Colonic mucosa (tissue), 4 donors: ENCODE measurements around the gene C11orf91. TPM values are rescaled to one million over a fixed set of nuclear protein-coding genes. Genes with fewer than 3 reads are reported as not detected.
A peak's percentile ranks its signal among the peaks of the same experiment; 100 is the strongest.

Experiments used
- DNase-seq: peaks from one replicate; pipeline ENCODE4 v3.0.0-alpha.2; 2020
- H3K27ac ChIP-seq: fragments of 200-600 bp; one replicate; pipeline ENCODE4 v1.8.0; 2021
- H3K27me3 ChIP-seq: fragments of 200-600 bp; one replicate; pipeline ENCODE4 v1.8.0; 2021
- H3K36me3 ChIP-seq: fragments of 200-600 bp; one replicate; pipeline ENCODE4 v1.8.0; 2021
- H3K4me1 ChIP-seq: fragments of 200-600 bp; one replicate; pipeline ENCODE4 v1.8.0; 2021; ENCODE audit warnings: mild to moderate bottlenecking
- H3K4me3 ChIP-seq: fragments of 200-600 bp; one replicate; pipeline ENCODE4 v1.8.0; 2021
- H3K9ac ChIP-seq, 2 donors: one replicate each; pipeline ENCODE4 v1.7.0; 2013; ENCODE audit warnings: control low read depth in 2 of 2, low read depth in 2 of 2, low read length in 2 of 2
- H3K9me3 ChIP-seq: fragments of 200-600 bp; one replicate; pipeline ENCODE4 v1.8.0; 2021
- intact Hi-C: fragments of 100-400 bp; cut with DNase I; formaldehyde crosslinking; loops from one replicate; pipeline ENCODE4 v1.14.1; 2022
- total RNA-seq, 2 donors: library from RNA; stranded (reverse); fragmentation: NEBNext Ultra II Directional in 1 of 2; extraction: Animal tissue kit (Norgen Biotek cat#: 25700) in 1 of 2; gene quantifications; one replicate each; pipeline ENCODE4 v1.2.1, GENCODE V29; 2021
- TF ChIP-seq, protein P1 (sequence below): fragments of 200-600 bp; IDR thresholded peaks from one replicate; pipeline ENCODE4 v1.8.0; 2022; ENCODE audit warnings: antibody characterized with exemption, mild to moderate bottlenecking
- donor health status: healthy.
- donor health status: DM: no; HTN: no; CAD: no.
- donor health status: DM: no; HTN: no; CAD: no.

The C11orf91 gene
- total RNA-seq, 2 donors from 2014 or later: not detected

GRCh38 chr11:33723238-33723881 is 22.7 kb upstream of the C11orf91 start:
- Histone ChIP-seq H3K27ac (peak overlapping the region; percentile 53), H3K27me3 (no peaks in the 10 kb centered on the region), H3K9ac (no peak overlapping the region), H3K36me3 (no peaks in the 10 kb centered on the region), H3K4me1 (peaks cover 9% of the 10 kb centered on the region), H3K4me3 (no peak overlapping the region), H3K9me3 (no peaks in the 10 kb centered on the region)
- no peak for DNase-seq
- intact Hi-C loops: no loop called here
- TF ChIP-seq, protein P1, sequence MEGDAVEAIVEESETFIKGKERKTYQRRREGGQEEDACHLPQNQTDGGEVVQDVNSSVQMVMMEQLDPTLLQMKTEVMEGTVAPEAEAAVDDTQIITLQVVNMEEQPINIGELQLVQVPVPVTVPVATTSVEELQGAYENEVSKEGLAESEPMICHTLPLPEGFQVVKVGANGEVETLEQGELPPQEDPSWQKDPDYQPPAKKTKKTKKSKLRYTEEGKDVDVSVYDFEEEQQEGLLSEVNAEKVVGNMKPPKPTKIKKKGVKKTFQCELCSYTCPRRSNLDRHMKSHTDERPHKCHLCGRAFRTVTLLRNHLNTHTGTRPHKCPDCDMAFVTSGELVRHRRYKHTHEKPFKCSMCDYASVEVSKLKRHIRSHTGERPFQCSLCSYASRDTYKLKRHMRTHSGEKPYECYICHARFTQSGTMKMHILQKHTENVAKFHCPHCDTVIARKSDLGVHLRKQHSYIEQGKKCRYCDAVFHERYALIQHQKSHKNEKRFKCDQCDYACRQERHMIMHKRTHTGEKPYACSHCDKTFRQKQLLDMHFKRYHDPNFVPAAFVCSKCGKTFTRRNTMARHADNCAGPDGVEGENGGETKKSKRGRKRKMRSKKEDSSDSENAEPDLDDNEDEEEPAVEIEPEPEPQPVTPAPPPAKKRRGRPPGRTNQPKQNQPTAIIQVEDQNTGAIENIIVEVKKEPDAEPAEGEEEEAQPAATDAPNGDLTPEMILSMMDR: no peak

DNA sequence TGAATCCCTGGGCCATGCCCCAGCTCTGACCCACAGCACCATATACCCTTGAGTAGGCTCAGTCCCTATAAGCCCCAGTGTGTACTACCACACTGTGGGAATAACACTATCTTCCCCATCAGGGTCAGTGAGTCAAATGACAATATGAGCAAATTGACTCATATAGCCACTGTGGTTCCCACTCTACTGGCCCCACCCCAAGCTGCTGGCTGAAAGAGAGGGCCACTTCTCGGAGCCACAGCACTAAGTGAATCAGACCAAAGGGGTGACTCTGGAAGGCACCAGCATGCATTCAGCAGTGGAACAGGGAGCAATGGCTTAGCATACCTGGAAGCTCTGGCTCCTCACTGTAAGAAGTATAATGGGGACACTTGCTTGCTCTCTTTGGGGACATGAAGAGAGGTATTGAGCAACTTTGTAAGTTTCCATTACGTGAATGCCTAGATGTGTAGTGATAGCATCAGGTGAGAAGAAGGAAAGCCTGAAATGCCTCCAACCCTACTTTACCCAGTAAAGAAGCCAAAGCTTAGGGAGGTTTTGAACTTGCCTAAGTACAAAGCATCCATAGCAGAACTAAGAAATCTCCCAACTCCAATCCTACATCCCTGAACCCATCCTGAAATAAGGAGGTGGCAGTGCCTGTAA is 22.1 kb upstream of the C11orf91 start:
- Histone ChIP-seq H3K27ac (peak overlapping the region; percentile 53), H3K9ac (no peak overlapping the region), H3K36me3 (no peaks in the 10 kb centered on the region), H3K9me3 (no peaks in the 10 kb centered on the region), H3K4me1 (peaks cover 9% of the 10 kb centered on the region), H3K27me3 (no peaks in the 10 kb centered on the region), H3K4me3 (no peak overlapping the region)
- intact Hi-C loops: no loop called here
- DNase-seq: no peak
- TF ChIP-seq, protein P1: no peak

GRCh38 chr11:33721984-33722383 is 21.4 kb upstream of the C11orf91 start:
- DNase-seq: no peak
- no peaks in the 10 kb centered on the region for H3K9me3 ChIP-seq
- peaks cover 9% of the 10 kb centered on the region for H3K4me1 ChIP-seq
- no peaks in the 10 kb centered on the region for H3K27me3 ChIP-seq
- H3K9ac ChIP-seq: no peak overlapping the region
- no peak overlapping the region for H3K4me3 ChIP-seq
- H3K27ac ChIP-seq: peak overlapping the region; percentile 53
- intact Hi-C loops: no loop called here
- H3K36me3 ChIP-seq: no peaks in the 10 kb centered on the region
- TF ChIP-seq, protein P1: no peak

- no peak for DNase-seq
- no peak overlapping the region for H3K4me3 ChIP-seq
- no peaks in the 10 kb centered on the region for H3K36me3 ChIP-seq
- no peaks in the 10 kb centered on the region for H3K9me3 ChIP-seq
- H3K27me3 ChIP-seq: no peaks in the 10 kb centered on the region
- intact Hi-C loops: no loop called here
- TF ChIP-seq, protein P1: no peak
- H3K27ac ChIP-seq: no peak overlapping the region
- no peak overlapping the region for H3K9ac ChIP-seq
- H3K4me1 ChIP-seq: peaks cover 9% of the 10 kb centered on the region
Measured at GRCh38 chr11:33721426-33721825, 20.8 kb upstream of the C11orf91 start.

DNA sequence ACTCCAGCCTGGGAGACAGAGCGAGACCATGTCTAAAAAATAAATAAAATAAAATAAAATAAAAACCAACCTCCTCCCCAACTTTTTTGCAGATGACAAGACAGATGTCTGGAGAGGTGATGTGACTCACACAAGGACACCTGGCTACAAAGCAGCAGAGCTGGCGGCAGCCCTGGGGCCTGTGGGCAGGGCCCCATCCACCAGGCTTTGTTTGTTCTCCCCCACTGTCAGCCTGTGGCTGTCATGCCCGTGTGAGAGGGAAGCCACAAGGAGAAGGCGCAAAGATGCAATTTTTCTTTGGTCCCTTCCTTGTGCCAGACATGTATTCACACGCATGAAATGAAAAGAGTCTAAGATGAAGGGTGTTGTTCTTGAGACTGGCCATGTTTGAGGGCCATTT is 19.0 kb upstream of the C11orf91 start:
- H3K9ac ChIP-seq: no peak overlapping the region
- no peak for DNase-seq
- no peaks in the 10 kb centered on the region for H3K9me3 ChIP-seq
- H3K27me3 ChIP-seq: no peaks in the 10 kb centered on the region
- no peak overlapping the region for H3K27ac ChIP-seq
- H3K36me3 ChIP-seq: no peaks in the 10 kb centered on the region
- TF ChIP-seq, protein P1: no peak
- intact Hi-C loops: no loop called here
- no peak overlapping the region for H3K4me3 ChIP-seq
- H3K4me1 ChIP-seq: peaks cover 12% of the 10 kb centered on the region
